Measurements from ENCODE around the gene DIO3.
"Not testable (repeated sequence)": the region's sequence is repeated elsewhere in the genome, so short reads cannot be mapped to it uniquely, and the experiment has no call there.

DNA sequence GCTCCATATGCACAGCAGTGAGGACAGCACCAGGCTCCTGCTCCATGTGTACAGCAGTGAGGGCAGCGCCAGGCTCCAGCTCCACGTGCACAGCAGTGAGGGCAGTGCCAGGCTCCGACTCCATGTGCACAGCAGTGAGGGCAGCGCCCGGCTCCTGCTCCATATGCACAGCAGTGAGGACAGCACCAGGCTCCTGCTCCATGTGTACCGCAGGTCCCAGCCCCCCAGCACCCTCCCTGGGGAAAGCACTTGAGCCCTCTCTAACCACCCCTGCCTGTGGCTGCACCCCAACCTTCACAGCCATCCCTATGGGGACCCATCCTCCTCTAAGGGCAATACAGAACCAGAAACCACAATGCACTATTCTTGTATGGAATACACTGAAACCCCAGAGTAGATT is 11.2 kb downstream of the DIO3 start:
- TF ChIP-seq CTCF (IDR thresholded peaks at IDR 0.05; ENCODE audit: low read depth, low read length, poor library complexity, severe bottlenecking); EZH2phosphoT487 (IDR thresholded peaks at IDR 0.05; ENCODE audit: borderline replicate concordance, low read length): not testable (repeated sequence)
